ENCODE measurements around the gene TREX2.

DNA sequence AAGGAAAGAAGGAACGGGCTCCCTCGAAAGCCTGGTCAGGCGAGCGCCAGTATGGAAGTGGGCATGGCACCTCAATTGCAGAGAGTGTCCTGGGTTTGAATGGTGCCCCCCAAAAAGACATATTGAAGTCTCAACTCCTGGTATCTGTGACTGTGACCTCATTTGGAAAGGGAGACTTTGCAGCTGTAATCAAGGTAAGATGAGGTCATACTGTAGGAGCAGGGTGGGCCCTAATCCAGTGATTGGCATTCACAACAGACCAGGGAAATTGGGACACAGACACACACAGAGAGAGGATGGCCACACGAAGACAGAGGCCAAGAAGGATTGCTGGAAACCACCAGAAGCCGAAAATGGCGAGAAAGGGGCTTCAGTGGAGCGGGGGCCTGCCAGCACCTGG lies 28.2 kb downstream of the TREX2 start:
- TF ChIP-seq, protein P1, sequence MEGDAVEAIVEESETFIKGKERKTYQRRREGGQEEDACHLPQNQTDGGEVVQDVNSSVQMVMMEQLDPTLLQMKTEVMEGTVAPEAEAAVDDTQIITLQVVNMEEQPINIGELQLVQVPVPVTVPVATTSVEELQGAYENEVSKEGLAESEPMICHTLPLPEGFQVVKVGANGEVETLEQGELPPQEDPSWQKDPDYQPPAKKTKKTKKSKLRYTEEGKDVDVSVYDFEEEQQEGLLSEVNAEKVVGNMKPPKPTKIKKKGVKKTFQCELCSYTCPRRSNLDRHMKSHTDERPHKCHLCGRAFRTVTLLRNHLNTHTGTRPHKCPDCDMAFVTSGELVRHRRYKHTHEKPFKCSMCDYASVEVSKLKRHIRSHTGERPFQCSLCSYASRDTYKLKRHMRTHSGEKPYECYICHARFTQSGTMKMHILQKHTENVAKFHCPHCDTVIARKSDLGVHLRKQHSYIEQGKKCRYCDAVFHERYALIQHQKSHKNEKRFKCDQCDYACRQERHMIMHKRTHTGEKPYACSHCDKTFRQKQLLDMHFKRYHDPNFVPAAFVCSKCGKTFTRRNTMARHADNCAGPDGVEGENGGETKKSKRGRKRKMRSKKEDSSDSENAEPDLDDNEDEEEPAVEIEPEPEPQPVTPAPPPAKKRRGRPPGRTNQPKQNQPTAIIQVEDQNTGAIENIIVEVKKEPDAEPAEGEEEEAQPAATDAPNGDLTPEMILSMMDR (IDR thresholded peaks at IDR 0.05), result no peak
- TF ChIP-seq SIN3A (IDR thresholded peaks at IDR 0.05; ENCODE audit: borderline replicate concordance, low read depth, low read length), result no peak
- TF ChIP-seq POLR2AphosphoS5 (IDR thresholded peaks at IDR 0.05; ENCODE audit: low read depth, low read length), result no peak
- TF ChIP-seq NRF1 (IDR thresholded peaks at IDR 0.05; ENCODE audit: low read depth, low read length), result no peak
- TF ChIP-seq MXI1 (IDR thresholded peaks at IDR 0.05; ENCODE audit: low read depth, low read length), result no peak
- no peak for TF ChIP-seq RAD21 (IDR thresholded peaks at IDR 0.05; ENCODE audit: low read length)
- no peak for TF ChIP-seq RFX5 (IDR thresholded peaks at IDR 0.05; ENCODE audit: low read length)
- TF ChIP-seq YY1 (IDR thresholded peaks at IDR 0.05; ENCODE audit: low read depth), result no peak
- TF ChIP-seq JUND (IDR thresholded peaks at IDR 0.05), result no peak
- TF ChIP-seq EP300 (IDR thresholded peaks at IDR 0.05; ENCODE audit: borderline replicate concordance in 1 of 2, low read depth in 1 of 2, low read length in 1 of 2), result no peak
- no peak for TF ChIP-seq TAF1 (IDR thresholded peaks at IDR 0.05; ENCODE audit: borderline replicate concordance, low read depth, low read length)
- no peak for TF ChIP-seq FOXM1 (IDR thresholded peaks at IDR 0.05; ENCODE audit: low read depth)
